ENCODE results near the gene LRP1.

Gene LRP1

DNA sequence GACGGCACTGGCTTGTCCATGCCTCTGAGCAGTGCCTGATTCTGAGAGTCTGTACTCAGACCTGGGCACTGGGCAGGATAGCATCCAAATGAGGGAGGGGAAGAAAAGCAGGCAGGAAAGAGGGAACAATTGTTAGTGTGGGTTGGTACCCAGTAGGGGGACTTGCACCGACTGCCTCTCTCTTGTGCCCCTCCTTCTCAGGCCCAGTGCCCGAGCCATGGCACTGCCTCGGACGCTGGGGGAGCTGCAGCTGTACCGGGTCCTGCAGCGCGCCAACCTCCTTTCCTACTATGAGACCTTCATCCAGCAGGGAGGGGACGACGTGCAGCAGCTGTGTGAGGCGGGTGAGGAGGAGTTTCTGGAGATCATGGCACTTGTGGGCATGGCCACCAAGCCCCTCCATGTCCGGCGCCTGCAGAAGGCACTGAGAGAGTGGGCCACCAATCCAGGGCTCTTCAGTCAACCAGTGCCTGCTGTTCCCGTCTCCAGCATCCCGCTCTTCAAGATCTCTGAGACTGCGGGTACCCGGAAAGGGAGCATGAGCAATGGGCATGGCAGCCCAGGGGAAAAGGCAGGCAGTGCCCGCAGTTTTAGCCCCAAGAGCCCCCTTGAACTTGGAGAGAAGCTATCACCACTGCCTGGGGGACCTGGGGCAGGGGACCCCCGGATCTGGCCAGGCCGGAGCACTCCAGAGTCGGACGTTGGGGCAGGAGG, 37.2 kb upstream of the LRP1 start:
- no peak for DNase-seq (ENCODE audit: extremely low read depth, low read depth)
- peak overlapping the region; percentile 95 for H3K4me3 ChIP-seq (replicated peaks; ENCODE audit: low read depth, low read length)
- TF ChIP-seq, protein P1, sequence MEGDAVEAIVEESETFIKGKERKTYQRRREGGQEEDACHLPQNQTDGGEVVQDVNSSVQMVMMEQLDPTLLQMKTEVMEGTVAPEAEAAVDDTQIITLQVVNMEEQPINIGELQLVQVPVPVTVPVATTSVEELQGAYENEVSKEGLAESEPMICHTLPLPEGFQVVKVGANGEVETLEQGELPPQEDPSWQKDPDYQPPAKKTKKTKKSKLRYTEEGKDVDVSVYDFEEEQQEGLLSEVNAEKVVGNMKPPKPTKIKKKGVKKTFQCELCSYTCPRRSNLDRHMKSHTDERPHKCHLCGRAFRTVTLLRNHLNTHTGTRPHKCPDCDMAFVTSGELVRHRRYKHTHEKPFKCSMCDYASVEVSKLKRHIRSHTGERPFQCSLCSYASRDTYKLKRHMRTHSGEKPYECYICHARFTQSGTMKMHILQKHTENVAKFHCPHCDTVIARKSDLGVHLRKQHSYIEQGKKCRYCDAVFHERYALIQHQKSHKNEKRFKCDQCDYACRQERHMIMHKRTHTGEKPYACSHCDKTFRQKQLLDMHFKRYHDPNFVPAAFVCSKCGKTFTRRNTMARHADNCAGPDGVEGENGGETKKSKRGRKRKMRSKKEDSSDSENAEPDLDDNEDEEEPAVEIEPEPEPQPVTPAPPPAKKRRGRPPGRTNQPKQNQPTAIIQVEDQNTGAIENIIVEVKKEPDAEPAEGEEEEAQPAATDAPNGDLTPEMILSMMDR (IDR thresholded peaks at IDR 0.05; ENCODE audit: low read depth, low read length, missing control alignments), result peak; percentile 2

DNA sequence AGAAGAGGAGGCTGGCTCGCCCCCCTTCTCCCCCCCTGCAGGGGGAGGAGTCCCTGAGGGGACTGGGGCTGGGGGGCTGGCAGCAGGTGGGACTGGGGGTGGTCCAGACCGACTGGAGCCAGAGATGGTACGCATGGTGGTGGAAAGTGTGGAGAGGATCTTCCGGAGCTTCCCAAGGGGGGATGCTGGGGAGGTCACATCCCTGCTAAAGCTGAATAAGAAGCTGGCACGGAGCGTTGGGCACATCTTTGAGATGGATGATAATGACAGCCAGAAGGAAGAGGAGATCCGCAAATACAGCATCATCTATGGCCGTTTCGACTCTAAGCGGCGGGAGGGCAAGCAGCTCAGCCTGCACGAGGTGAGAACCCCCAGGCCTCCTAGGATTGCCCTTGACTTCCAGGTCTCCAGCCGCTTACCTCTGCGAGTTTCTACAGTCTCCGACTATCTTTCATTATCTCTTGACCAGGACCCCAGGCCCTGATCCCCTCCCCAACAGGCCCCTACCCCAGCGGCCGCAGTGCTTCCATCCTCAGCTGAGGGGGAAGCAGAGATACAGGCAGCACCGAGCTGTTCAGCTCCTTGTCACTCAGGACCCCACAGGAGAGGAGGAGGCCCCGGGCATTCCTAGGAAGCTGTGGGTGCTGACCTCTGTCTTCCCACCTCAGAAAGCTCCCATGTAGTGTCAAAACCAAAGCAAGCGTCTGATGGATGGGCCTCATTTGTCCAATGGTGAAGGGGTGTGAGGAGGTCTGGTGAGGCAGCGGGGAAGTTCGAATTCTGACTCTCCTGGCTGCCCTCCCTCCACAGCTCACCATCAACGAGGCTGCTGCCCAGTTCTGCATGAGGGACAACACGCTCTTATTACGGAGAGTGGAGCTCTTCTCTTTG, 36.4 kb upstream of the LRP1 start:
- peak overlapping the region; percentile 95 for H3K4me3 ChIP-seq (replicated peaks; ENCODE audit: low read depth, low read length)
- TF ChIP-seq, protein P1 (IDR thresholded peaks at IDR 0.05; ENCODE audit: low read depth, low read length, missing control alignments), result no peak
- DNase-seq (ENCODE audit: extremely low read depth, low read depth), result no peak

DNA sequence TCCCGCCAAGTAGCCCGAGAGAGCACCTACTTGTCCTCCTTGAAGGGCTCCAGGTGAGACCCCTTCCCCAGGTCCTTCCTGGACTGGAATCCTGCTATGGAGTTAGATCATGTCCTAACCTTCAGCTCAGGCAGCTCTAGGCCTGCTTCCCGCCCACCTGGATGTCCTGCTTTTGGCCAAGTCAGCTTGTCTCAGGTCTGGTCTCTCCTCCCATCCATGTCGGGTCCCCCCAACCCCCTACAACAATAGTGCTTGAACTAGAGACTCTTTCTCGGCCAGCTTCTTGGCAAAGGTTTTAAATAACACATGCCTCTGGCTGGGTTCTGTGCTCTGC, 35.8 kb upstream of the LRP1 start:
- no peak for DNase-seq (ENCODE audit: extremely low read depth, low read depth)
- peak overlapping the region; percentile 95 for H3K4me3 ChIP-seq (replicated peaks; ENCODE audit: low read depth, low read length)
- TF ChIP-seq, protein P1 (IDR thresholded peaks at IDR 0.05; ENCODE audit: low read depth, low read length, missing control alignments), result no peak

DNA sequence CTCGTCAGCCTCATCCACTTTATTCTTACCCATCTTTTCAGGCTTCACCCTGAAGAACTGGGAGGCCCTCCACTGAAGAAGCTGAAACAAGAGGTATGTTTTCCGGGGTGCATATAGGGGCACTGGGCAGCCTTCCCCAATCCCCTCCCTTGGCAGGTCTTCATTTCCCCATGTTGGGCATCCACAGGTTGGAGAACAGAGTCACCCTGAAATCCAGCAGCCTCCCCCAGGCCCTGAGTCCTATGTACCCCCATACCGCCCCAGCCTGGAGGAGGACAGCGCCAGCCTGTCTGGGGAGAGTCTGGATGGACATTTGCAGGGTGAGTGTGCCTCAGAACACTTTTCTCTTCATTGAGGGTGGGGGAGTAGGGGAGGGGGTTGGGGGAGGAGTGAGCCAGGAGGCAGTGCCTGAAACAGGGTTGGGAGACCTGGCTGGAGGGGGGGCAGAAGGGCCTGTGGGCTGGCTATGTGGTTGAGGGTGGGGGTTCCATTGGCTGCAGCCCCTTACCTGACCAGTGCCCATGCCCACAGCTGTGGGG, 35.3 kb upstream of the LRP1 start:
- TF ChIP-seq, protein P1 (IDR thresholded peaks at IDR 0.05; ENCODE audit: low read depth, low read length, missing control alignments), result no peak
- no peak for DNase-seq (ENCODE audit: extremely low read depth, low read depth)
- H3K4me3 ChIP-seq (replicated peaks; ENCODE audit: low read depth, low read length), result peak overlapping the region; percentile 95

DNA sequence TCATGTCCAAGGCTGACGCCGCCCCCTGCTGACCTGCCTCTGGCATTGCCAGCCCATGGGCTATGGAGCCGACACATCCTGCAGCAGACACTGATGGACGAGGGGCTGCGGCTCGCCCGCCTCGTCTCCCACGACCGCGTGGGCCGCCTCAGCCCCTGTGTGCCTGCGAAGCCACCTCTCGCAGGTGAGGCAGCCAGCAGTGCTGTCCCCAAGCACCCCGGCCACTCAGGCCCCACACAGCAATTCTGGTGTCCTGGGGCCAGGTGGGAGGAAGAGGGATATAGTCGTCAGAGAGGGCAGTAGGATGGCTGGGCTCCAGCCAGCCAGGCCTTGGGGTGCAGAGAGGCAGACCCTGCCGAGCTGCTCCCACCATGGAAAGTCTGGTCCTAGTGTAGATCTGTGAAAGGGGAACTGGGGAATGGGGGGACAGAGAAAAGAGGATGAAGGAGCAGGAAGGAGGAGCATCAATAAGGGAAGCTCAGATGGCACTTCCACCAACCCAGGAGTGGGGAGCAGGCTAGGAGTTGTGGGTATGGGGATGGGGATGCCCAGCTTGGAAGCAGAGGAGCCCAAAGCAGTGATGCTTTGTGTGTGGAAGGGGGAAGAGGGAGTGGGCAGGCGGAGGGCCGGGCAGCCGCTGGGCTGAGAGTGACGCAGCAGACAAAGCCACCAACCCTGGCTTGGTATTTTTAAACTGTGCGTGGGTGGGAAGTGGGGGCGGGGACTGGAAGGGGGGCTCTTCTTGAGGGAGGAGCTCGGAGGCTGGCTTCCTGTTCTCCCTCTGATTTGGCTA, 34.7 kb upstream of the LRP1 start:
- TF ChIP-seq, protein P1 (IDR thresholded peaks at IDR 0.05; ENCODE audit: low read depth, low read length, missing control alignments), result peak; percentile 57
- H3K4me3 ChIP-seq (replicated peaks; ENCODE audit: low read depth, low read length), result peak overlapping the region; percentile 16
- DNase-seq (ENCODE audit: extremely low read depth, low read depth), result peak; percentile 67
